SK-N-SH (cell line): ENCODE data around the gene TIAM2.

Experiments used
- CTCF ChIP-seq: fragments of 200-600 bp; sonication (generic); IDR thresholded peaks from 2 replicates; pipeline ENCODE4 v1.6.1; 2017; ENCODE audit warnings: antibody characterized with exemption, mild to moderate bottlenecking, moderate library complexity
- GATA2 ChIP-seq: sonication (generic); formaldehyde crosslinking; IDR thresholded peaks from 2 replicates; pipeline ENCODE4 v1.5.0; 2020; ENCODE audit warnings: mild to moderate bottlenecking, missing genetic modification reagents
- MXI1 ChIP-seq: IDR thresholded peaks from 2 replicates; pipeline ENCODE4 v1.6.1; 2012; ENCODE audit warnings: mild to moderate bottlenecking, low read depth, low read length, improper control_type of control experiment
- POLR2AphosphoS5 ChIP-seq: IDR thresholded peaks from 2 replicates; pipeline ENCODE4 v1.6.1; 2012; ENCODE audit warnings: low read depth, low read length
- REST ChIP-seq: IDR thresholded peaks from 2 replicates; pipeline ENCODE4 v1.6.1; 2012; ENCODE audit warnings: mild to moderate bottlenecking, low read depth, low read length, moderate library complexity
- SIN3A ChIP-seq: IDR thresholded peaks from 2 replicates; pipeline ENCODE4 v1.6.1; 2012; ENCODE audit warnings: low read depth, mild to moderate bottlenecking, low read length, moderate library complexity, borderline replicate concordance
- SMC3 ChIP-seq: IDR thresholded peaks from 2 replicates; pipeline ENCODE4 v1.6.1; 2012; ENCODE audit warnings: low read depth, low read length, improper control_type of control experiment

GRCh38 chr6:154953644-154954043 lies 41.5 kb upstream of the TIAM2 start:
- no peak for TF ChIP-seq SMC3
- no peak for TF ChIP-seq GATA2 (CRISPR knock-in tag)
- TF ChIP-seq SIN3A, result no peak
- TF ChIP-seq REST, result no peak
- TF ChIP-seq CTCF, result no peak
- TF ChIP-seq POLR2AphosphoS5, result no peak
- TF ChIP-seq MXI1, result no peak
